IMR-90 (cell line): Measurements from ENCODE around the gene RPUSD1. TPM values are rescaled to one million over a fixed set of nuclear protein-coding genes. Genes with fewer than 3 reads are reported as not detected.

Experiments
- ATAC-seq: fragments of 200-7000 bp; cut with Tn5 transposase; 2 replicates; pipeline ENCODE4 v1.9.1; 2020; ENCODE audit warnings: low read depth, mild to moderate bottlenecking, moderate library complexity
- BruUV-seq: library from RNA; stranded (reverse); fragments of 400-500 nt; replicated peaks from 2 replicates; lab custom pipeline; 2021; lab: Mats Ljungman, UMichigan
- CTCF ChIA-PET: fragments of 300-600 bp; formaldehyde crosslinking; extraction: SDS; loops from one replicate; lab custom pipeline; 2021; ENCODE audit warnings: antibody characterized with exemption; lab: Yijun Ruan, JAX
- POLR2A ChIA-PET: fragments of 300-600 bp; sonication (Branson Sonifier 250); formaldehyde crosslinking; loops from one replicate; lab custom pipeline; 2022; ENCODE audit warnings: antibody characterized with exemption; ENCODE audit not compliant: unreplicated experiment; lab: Charles Lee
- DNase-seq: peaks from one replicate; pipeline ENCODE4 v3.0.0; 2013
- H2AFZ ChIP-seq: replicated peaks from 2 replicates; pipeline ENCODE3; 2013; ENCODE audit warnings: low read length, mild to moderate bottlenecking; ENCODE audit not compliant: poor library complexity
- H2AK5ac ChIP-seq: 2 replicates; pipeline ENCODE4 v1.6.1; 2013; ENCODE audit warnings: low read depth, low read length, inconsistent platforms
- H2AK9ac ChIP-seq: replicated peaks from 2 replicates; pipeline ENCODE3; 2013; ENCODE audit warnings: mild to moderate bottlenecking, low read depth, low read length, moderate library complexity; ENCODE audit not compliant: poor library complexity
- H2BK120ac ChIP-seq: 2 replicates; pipeline ENCODE4 v1.6.1; 2013; ENCODE audit warnings: low read depth, low read length, inconsistent platforms
- H2BK15ac ChIP-seq: 3 replicates; pipeline ENCODE4 v1.6.1; 2013; ENCODE audit warnings: low read depth, low read length, inconsistent platforms
- H2BK20ac ChIP-seq: 2 replicates; pipeline ENCODE4 v1.6.1; 2013; ENCODE audit warnings: low read depth, mild to moderate bottlenecking, inconsistent platforms, low read length, moderate library complexity
- H2BK5ac ChIP-seq: 2 replicates; pipeline ENCODE4 v1.6.1; 2013; ENCODE audit warnings: mild to moderate bottlenecking, low read depth, low read length, inconsistent platforms; ENCODE audit not compliant: poor library complexity, severe bottlenecking
- H3K14ac ChIP-seq: replicated peaks from 2 replicates; pipeline ENCODE4 v1.6.1; 2013; ENCODE audit warnings: low read depth, low read length, inconsistent platforms
- H3K18ac ChIP-seq: 2 replicates; pipeline ENCODE4 v1.6.1; 2013; ENCODE audit warnings: low read depth, low read length, control low read depth
- H3K23ac ChIP-seq: 2 replicates; pipeline ENCODE4 v1.6.1; 2013; ENCODE audit warnings: low read depth, low read length, inconsistent platforms
- H3K27ac ChIP-seq: 2 replicates; pipeline ENCODE4 v1.5.1; 2013; ENCODE audit warnings: mild to moderate bottlenecking, control low read depth, low read length; ENCODE audit not compliant: insufficient read depth
- H3K27me3 ChIP-seq: 2 replicates; pipeline ENCODE4 v1.6.1; 2013; ENCODE audit warnings: low read length; ENCODE audit not compliant: control insufficient read depth, insufficient read depth
- H3K36me3 ChIP-seq: 2 replicates; pipeline ENCODE4 v1.6.1; 2013; ENCODE audit warnings: low read length, mixed read lengths; ENCODE audit not compliant: control insufficient read depth, insufficient read depth
- H3K4ac ChIP-seq: 2 replicates; pipeline ENCODE4 v1.6.1; 2013; ENCODE audit warnings: low read depth, low read length, inconsistent platforms
- H3K4me1 ChIP-seq: 2 replicates; pipeline ENCODE4 v1.6.1; 2013; ENCODE audit warnings: low read length, mixed read lengths; ENCODE audit not compliant: control insufficient read depth, insufficient read depth
- H3K4me2 ChIP-seq: 2 replicates; pipeline ENCODE4 v1.6.1; 2013; ENCODE audit warnings: low read depth, mild to moderate bottlenecking, control low read depth, low read length, moderate library complexity
- H3K4me3 ChIP-seq: 2 replicates; pipeline ENCODE4 v1.5.1; 2013; ENCODE audit warnings: low read depth, mild to moderate bottlenecking, control low read depth, low read length, moderate library complexity; ENCODE audit not compliant: insufficient read depth
- H3K56ac ChIP-seq: 2 replicates; pipeline ENCODE4 v1.6.1; 2013; ENCODE audit warnings: low read length, inconsistent platforms; ENCODE audit not compliant: insufficient read depth; ENCODE audit errors: extremely low read depth
- H3K79me1 ChIP-seq, 2 experiments: 2 replicates each; pipeline ENCODE4 v1.6.1; 2013; ENCODE audit warnings: low read length in 2 of 2, inconsistent platforms in 1 of 2, low read depth in 1 of 2
- H3K9ac ChIP-seq: 2 replicates; pipeline ENCODE4 v1.6.1; 2013; ENCODE audit warnings: low read depth, low read length, control low read depth
- H3K9me1 ChIP-seq: 2 replicates; pipeline ENCODE4 v1.6.1; 2013; ENCODE audit warnings: low read length, inconsistent platforms; ENCODE audit not compliant: insufficient read depth
- H3K9me3 ChIP-seq: 2 replicates; pipeline ENCODE4 v1.6.1; 2013; ENCODE audit warnings: low read length; ENCODE audit not compliant: control insufficient read depth, insufficient read depth
- H4K20me1 ChIP-seq: 2 replicates; pipeline ENCODE4 v1.6.1; 2013; ENCODE audit warnings: low read length, inconsistent platforms; ENCODE audit not compliant: insufficient read depth
- H4K5ac ChIP-seq: 2 replicates; pipeline ENCODE4 v1.6.1; 2013; ENCODE audit warnings: mild to moderate bottlenecking, low read depth, low read length, control low read depth
- H4K8ac ChIP-seq, 2 experiments: 2 replicates each; pipeline ENCODE4 v1.6.1; 2013; ENCODE audit warnings: low read depth in 2 of 2, low read length in 2 of 2, control low read depth in 1 of 2, inconsistent platforms in 1 of 2
- H4K91ac ChIP-seq: 2 replicates; pipeline ENCODE4 v1.6.1; 2013; ENCODE audit warnings: low read depth, low read length, inconsistent platforms; ENCODE audit not compliant: insufficient read depth
- ELK1 ChIP-seq: fragments of 150-350 bp; IDR thresholded peaks from 2 replicates; pipeline ENCODE4 v1.6.1; 2016; ENCODE audit warnings: low read depth, mild to moderate bottlenecking, low read length, moderate library complexity, borderline replicate concordance
- FOS ChIP-seq: fragments of 150-350 bp; IDR thresholded peaks from 2 replicates; pipeline ENCODE4 v1.6.1; 2016; ENCODE audit warnings: low read depth, low read length
- MAFK ChIP-seq: IDR thresholded peaks from 2 replicates; pipeline ENCODE4 v1.6.1; 2012; ENCODE audit warnings: low read depth, low read length, improper control_type of control experiment
- WGBS, 2 experiments: methylation state at CpG; one replicate each; pipeline versions ENCODE4 v1.1.5 to v1.1.7; 2013; ENCODE audit warnings: missing lambda C conversion rate in 2 of 2; ENCODE audit not compliant: insufficient read length in 1 of 2; ENCODE audit errors: extremely low coverage in 2 of 2; 5-methylcytosine and 5-hydroxymethylcytosine counted together
- dilution Hi-C: fragments of 300-500 bp; cut with HindIII; formaldehyde crosslinking; loops from one replicate; pipeline ENCODE4 v1.14.3; 2018; ENCODE audit warnings: low sequenced_read_pairs; ENCODE audit not compliant: unreplicated experiment
- in situ Hi-C: fragments of 300-500 bp; cut with MboI; formaldehyde crosslinking; loops from 3 replicates; pipeline ENCODE4 v1.14.3; 2019; ENCODE audit warnings: low sequenced_read_pairs, inconsistent platforms, mixed read lengths
- intact Hi-C: fragments of 100-400 bp; cut with micrococcal nuclease; formaldehyde crosslinking; loops from 2 replicates; pipeline ENCODE4 v1.10.0; 2022
- polyA plus RNA-seq, 3 experiments: library from polyadenylated mRNA; depleted of rRNA; stranded (reverse); fragments of >200 nt; gene quantifications; 2 replicates each; pipeline ENCODE4 v1.2.3, GENCODE V29; 2012; ENCODE audit warnings: low replicate concordance in 1 of 3
- total RNA-seq: library from RNA; depleted of rRNA; stranded (reverse); fragments of >200 nt; gene quantifications from 2 replicates; pipeline ENCODE4 v1.2.3, GENCODE V29; 2012

The RPUSD1 gene
- total and polyA plus RNA-seq, 2 of the 4 experiments (the other 2 are of a cell fraction): 13.1 to 32.3 TPM

- whole genome bisulfite sequencing, 2 experiments: 79% methylated on average over 12 of the region's 21 CpGs; no CpG with 5 or more reads in 1 of the 2 experiments
- Histone ChIP-seq H3K36me3 (no peaks in the 10 kb centered on the region), H2AFZ (no peak overlapping the region), H3K14ac (no peak overlapping the region), H3K9me1 (no peaks in the 10 kb centered on the region), H3K4me2 (no peak overlapping the region), H2BK120ac (no peak overlapping the region), H3K27ac (no peak overlapping the region), H2AK9ac (no peak overlapping the region), H3K27me3 (peaks cover 4% of the 10 kb centered on the region; the same call in 1 of the 2 replicates), H3K23ac (no peak overlapping the region), H4K20me1 (no peaks in the 10 kb centered on the region), H2BK20ac (no peak overlapping the region), H4K8ac (no peak overlapping the region), H3K9me3 (no peaks in the 10 kb centered on the region), H3K9ac (no peak overlapping the region), H2BK5ac (no peak overlapping the region), H3K18ac (no peak overlapping the region), H3K79me1 (no peaks in the 10 kb centered on the region), H4K5ac (no peak overlapping the region), H3K56ac (no peak overlapping the region), H2AK5ac (no peak overlapping the region), H3K4ac (no peak overlapping the region), H3K4me1 (no peaks in the 10 kb centered on the region), H2BK15ac (no peak overlapping the region), H4K91ac (no peak overlapping the region), H3K4me3 (no peak overlapping the region)
- dilution Hi-C loops: no loop called here
- intact Hi-C loops: no loop called here
- POLR2A ChIA-PET: no interaction called here
- ATAC-seq: no peak
- BruUV-seq: no TSS peak
- in situ Hi-C loops: no loop called here
- CTCF ChIA-PET: no interaction called here
- TF ChIP-seq MAFK (no peak), ELK1 (no peak), FOS (no peak)
- no peak for DNase-seq
Measured at GRCh38 chr16:763369-764183, 24.6 kb downstream of the RPUSD1 start.
